HepG2 (cell line): ENCODE data around the gene PPP1R12A. TPM values are rescaled to one million over a fixed set of nuclear protein-coding genes. Genes with fewer than 3 reads are reported as not detected.
A peak's percentile ranks its signal among the peaks of the same experiment; 100 is the strongest.

ENCODE experiments used
- GATAD1 ChIP-seq: IDR thresholded peaks from 2 replicates; pipeline ENCODE4 v1.6.1; 2016; ENCODE audit warnings: missing genetic modification reagents, missing compliant biosample characterization
- KLF6 ChIP-seq: IDR thresholded peaks from 2 replicates; pipeline ENCODE4 v1.8.0; 2016; ENCODE audit warnings: missing biosample characterization, missing genetic modification reagents
- MED13 ChIP-seq: sonication (generic); formaldehyde crosslinking; IDR thresholded peaks from 2 replicates; pipeline ENCODE4 v1.5.0; 2020; ENCODE audit warnings: missing genetic modification reagents
- NR2F6 ChIP-seq, 2 experiments: IDR thresholded peaks; 2 replicates each; pipeline ENCODE4 v1.6.1; 2016; ENCODE audit warnings: antibody characterized with exemption in 1 of 2, mild to moderate bottlenecking in 1 of 2
- RELA ChIP-seq: sonication (generic); formaldehyde crosslinking; IDR thresholded peaks from 2 replicates; pipeline ENCODE4 v1.4.0; 2020; ENCODE audit warnings: missing genetic modification reagents
- TARDBP ChIP-seq: sonication (generic); formaldehyde crosslinking; IDR thresholded peaks from 2 replicates; pipeline ENCODE4 v1.8.0; 2022; ENCODE audit warnings: mild to moderate bottlenecking, missing genetic modification reagents
- ZBTB8A ChIP-seq: sonication (generic); formaldehyde crosslinking; IDR thresholded peaks from 2 replicates; pipeline ENCODE4 v1.4.0; 2020; ENCODE audit warnings: mild to moderate bottlenecking, low read depth, missing genetic modification reagents, borderline replicate concordance
- ZFYVE20 ChIP-seq: sonication (generic); formaldehyde crosslinking; IDR thresholded peaks from 2 replicates; pipeline ENCODE4 v1.8.0; 2023; ENCODE audit warnings: low read depth, mild to moderate bottlenecking, moderate library complexity, missing genetic modification reagents, borderline replicate concordance
- ZNF121 ChIP-seq: sonication (generic); formaldehyde crosslinking; IDR thresholded peaks from 2 replicates; pipeline ENCODE4 v1.5.0; 2020; ENCODE audit warnings: mild to moderate bottlenecking, missing genetic modification reagents
- ZNF552 ChIP-seq: sonication (generic); formaldehyde crosslinking; IDR thresholded peaks from 2 replicates; pipeline ENCODE4 v1.9.0; 2022; ENCODE audit warnings: missing genetic modification reagents, mild to moderate bottlenecking, borderline replicate concordance
- ZNF570 ChIP-seq: sonication (generic); formaldehyde crosslinking; IDR thresholded peaks from 2 replicates; pipeline ENCODE4 v1.4.0; 2020; ENCODE audit warnings: mild to moderate bottlenecking, missing genetic modification reagents, borderline replicate concordance
- ZNF75D ChIP-seq: sonication (generic); formaldehyde crosslinking; IDR thresholded peaks from 2 replicates; pipeline ENCODE4 v1.8.1; 2023; ENCODE audit warnings: missing genetic modification reagents, mild to moderate bottlenecking, borderline replicate concordance
- polyA plus RNA-seq, 8 experiments: library from polyadenylated mRNA; depleted of rRNA in 3 of 8; stranded (reverse) in 7 of 8; unstranded in 1 of 8; fragments of >200 nt; fragmentation: Illumina TruSeq in 4 of 8; extraction: Trizol in 4 of 8; gene quantifications; 2 replicates each; pipeline versions ENCODE4 v1.2.1 to v1.2.3, GENCODE V29; 2011 to 2016; ENCODE audit warnings: low read depth in 4 of 8, missing spikeins in 1 of 8, mixed read lengths in 1 of 8; ENCODE audit not compliant: insufficient read depth in 1 of 8
- total RNA-seq, 5 experiments: library from RNA; depleted of rRNA; stranded (reverse); fragments of >200 nt; fragmentation: Illumina TruSeq; extraction: Trizol; gene quantifications; 2 replicates each; pipeline ENCODE4 v1.2.3, GENCODE V29; 2016; ENCODE audit warnings: low read depth in 1 of 5
- TF ChIP-seq, protein P1 (sequence below), 2 experiments: sonication (generic) in 1 of 2; formaldehyde crosslinking in 1 of 2; IDR thresholded peaks; 2 replicates each; pipeline versions ENCODE4 v1.4.0 to v1.6.1; 2016 to 2020; ENCODE audit warnings: borderline replicate concordance in 1 of 2, low read depth in 1 of 2, mild to moderate bottlenecking in 1 of 2, missing genetic modification reagents in 1 of 2
- TF ChIP-seq, protein P2 (sequence below): sonication (generic); formaldehyde crosslinking; IDR thresholded peaks from 2 replicates; pipeline ENCODE4 v1.4.0; 2020; ENCODE audit warnings: missing genetic modification reagents
- TF ChIP-seq, protein P3 (sequence below): IDR thresholded peaks from 2 replicates; pipeline ENCODE4 v1.6.1; 2016
- TF ChIP-seq, protein P4 (sequence below): sonication (generic); formaldehyde crosslinking; IDR thresholded peaks from 2 replicates; pipeline ENCODE4 v1.4.0; 2020; ENCODE audit warnings: mild to moderate bottlenecking, missing genetic modification reagents

The PPP1R12A gene
- total and polyA plus RNA-seq, 2 of the 13 experiments (the other 11 are each of a cell fraction or from before 2014, with no cell fraction given): 23.8 to 50.0 TPM

DNA sequence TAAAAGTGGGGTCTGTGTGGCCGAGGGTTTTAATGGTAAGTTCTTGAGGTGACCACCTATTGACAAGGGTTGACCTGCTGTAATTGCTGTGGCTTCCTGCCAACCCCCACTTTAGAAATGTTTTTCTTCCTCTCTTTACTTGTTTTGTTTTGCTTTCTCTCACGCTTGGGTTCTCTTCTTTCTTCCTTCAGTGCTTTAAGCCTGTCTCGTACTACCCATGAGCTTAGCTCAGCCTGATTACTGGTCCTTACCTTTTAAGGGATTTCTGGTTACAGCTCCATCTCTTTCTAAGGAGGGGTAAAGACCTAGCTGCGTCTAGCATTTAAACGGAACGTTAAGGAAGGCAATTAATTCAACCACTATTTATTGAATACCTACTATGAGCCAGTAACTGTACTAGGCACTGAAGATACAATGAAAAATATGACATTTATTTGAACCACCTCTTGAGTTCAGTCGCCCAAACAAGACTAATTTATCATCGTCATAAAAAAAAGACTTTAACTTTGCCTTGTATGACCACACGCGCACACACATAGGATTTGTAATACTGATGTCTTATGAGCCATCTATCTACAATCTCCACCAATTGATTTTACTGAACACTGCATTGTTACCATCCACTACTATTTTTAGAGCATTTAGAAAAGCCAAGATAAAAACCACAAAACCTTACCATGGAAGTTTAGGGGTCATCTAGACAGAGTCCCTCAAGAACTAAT lies 888 bp upstream of the PPP1R12A start (continued):
- TF ChIP-seq, protein P1, sequence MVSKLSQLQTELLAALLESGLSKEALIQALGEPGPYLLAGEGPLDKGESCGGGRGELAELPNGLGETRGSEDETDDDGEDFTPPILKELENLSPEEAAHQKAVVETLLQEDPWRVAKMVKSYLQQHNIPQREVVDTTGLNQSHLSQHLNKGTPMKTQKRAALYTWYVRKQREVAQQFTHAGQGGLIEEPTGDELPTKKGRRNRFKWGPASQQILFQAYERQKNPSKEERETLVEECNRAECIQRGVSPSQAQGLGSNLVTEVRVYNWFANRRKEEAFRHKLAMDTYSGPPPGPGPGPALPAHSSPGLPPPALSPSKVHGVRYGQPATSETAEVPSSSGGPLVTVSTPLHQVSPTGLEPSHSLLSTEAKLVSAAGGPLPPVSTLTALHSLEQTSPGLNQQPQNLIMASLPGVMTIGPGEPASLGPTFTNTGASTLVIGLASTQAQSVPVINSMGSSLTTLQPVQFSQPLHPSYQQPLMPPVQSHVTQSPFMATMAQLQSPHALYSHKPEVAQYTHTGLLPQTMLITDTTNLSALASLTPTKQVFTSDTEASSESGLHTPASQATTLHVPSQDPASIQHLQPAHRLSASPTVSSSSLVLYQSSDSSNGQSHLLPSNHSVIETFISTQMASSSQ (IDR thresholded peaks at IDR 0.05; ENCODE audit: low read depth): no peak
- TF ChIP-seq, protein P1 (CRISPR knock-in tag; IDR thresholded peaks at IDR 0.05; ENCODE audit: borderline replicate concordance): no peak
- TF ChIP-seq NR2F6 (IDR thresholded peaks at IDR 0.05): no peak
- no peak for TF ChIP-seq NR2F6 (CRISPR knock-in tag; IDR thresholded peaks at IDR 0.05)
- TF ChIP-seq RELA (CRISPR knock-in tag): no peak
- TF ChIP-seq, protein P2, sequence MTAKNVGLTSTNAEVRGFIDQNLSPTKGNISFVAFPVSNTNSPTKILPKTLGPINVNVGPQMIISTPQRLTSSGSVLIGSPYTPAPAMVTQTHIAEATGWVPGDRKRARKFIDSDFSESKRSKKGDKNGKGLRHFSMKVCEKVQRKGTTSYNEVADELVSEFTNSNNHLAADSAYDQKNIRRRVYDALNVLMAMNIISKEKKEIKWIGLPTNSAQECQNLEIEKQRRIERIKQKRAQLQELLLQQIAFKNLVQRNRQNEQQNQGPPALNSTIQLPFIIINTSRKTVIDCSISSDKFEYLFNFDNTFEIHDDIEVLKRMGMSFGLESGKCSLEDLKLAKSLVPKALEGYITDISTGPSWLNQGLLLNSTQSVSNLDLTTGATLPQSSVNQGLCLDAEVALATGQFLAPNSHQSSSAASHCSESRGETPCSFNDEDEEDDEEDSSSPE: no peak
- no peak for TF ChIP-seq MED13 (CRISPR knock-in tag)
- TF ChIP-seq ZNF552 (CRISPR knock-in tag): no peak
- TF ChIP-seq KLF6 (CRISPR knock-in tag): no peak
- TF ChIP-seq, protein P3, sequence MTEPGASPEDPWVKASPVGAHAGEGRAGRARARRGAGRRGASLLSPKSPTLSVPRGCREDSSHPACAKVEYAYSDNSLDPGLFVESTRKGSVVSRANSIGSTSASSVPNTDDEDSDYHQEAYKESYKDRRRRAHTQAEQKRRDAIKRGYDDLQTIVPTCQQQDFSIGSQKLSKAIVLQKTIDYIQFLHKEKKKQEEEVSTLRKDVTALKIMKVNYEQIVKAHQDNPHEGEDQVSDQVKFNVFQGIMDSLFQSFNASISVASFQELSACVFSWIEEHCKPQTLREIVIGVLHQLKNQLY (CRISPR knock-in tag): no peak
- TF ChIP-seq, protein P4, sequence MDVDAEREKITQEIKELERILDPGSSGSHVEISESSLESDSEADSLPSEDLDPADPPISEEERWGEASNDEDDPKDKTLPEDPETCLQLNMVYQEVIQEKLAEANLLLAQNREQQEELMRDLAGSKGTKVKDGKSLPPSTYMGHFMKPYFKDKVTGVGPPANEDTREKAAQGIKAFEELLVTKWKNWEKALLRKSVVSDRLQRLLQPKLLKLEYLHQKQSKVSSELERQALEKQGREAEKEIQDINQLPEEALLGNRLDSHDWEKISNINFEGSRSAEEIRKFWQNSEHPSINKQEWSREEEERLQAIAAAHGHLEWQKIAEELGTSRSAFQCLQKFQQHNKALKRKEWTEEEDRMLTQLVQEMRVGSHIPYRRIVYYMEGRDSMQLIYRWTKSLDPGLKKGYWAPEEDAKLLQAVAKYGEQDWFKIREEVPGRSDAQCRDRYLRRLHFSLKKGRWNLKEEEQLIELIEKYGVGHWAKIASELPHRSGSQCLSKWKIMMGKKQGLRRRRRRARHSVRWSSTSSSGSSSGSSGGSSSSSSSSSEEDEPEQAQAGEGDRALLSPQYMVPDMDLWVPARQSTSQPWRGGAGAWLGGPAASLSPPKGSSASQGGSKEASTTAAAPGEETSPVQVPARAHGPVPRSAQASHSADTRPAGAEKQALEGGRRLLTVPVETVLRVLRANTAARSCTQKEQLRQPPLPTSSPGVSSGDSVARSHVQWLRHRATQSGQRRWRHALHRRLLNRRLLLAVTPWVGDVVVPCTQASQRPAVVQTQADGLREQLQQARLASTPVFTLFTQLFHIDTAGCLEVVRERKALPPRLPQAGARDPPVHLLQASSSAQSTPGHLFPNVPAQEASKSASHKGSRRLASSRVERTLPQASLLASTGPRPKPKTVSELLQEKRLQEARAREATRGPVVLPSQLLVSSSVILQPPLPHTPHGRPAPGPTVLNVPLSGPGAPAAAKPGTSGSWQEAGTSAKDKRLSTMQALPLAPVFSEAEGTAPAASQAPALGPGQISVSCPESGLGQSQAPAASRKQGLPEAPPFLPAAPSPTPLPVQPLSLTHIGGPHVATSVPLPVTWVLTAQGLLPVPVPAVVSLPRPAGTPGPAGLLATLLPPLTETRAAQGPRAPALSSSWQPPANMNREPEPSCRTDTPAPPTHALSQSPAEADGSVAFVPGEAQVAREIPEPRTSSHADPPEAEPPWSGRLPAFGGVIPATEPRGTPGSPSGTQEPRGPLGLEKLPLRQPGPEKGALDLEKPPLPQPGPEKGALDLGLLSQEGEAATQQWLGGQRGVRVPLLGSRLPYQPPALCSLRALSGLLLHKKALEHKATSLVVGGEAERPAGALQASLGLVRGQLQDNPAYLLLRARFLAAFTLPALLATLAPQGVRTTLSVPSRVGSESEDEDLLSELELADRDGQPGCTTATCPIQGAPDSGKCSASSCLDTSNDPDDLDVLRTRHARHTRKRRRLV (CRISPR knock-in tag): 0 out of 2 replicates have a peak, but pooled peaks have one; percentile 16
- no peak for TF ChIP-seq ZBTB8A
- no peak for TF ChIP-seq GATAD1 (CRISPR knock-in tag)
- TF ChIP-seq ZFYVE20 (CRISPR knock-in tag): no peak
- TF ChIP-seq ZNF570: no peak
- TF ChIP-seq ZNF121 (CRISPR knock-in tag): 0 out of 2 replicates have a peak, but pooled peaks have one; percentile 3
- no peak for TF ChIP-seq TARDBP (CRISPR knock-in tag)
- no peak for TF ChIP-seq ZNF75D (CRISPR knock-in tag)
